A549 treated with GW870086 at 1 μM for 4 hours (cell line): ENCODE results near the gene ZSCAN5A. TPM values are rescaled to one million over a fixed set of nuclear protein-coding genes. Genes with fewer than 3 reads are reported as not detected.

Experiments used
- total RNA-seq: library from RNA; stranded (reverse); fragments of 200-300 nt; extraction: Qiagen RNA extraction; gene quantifications from 5 replicates; pipeline ENCODE4 v1.2.3, GENCODE V29; 2022; ENCODE audit warnings: low read depth

ZSCAN5A gene, protein sequence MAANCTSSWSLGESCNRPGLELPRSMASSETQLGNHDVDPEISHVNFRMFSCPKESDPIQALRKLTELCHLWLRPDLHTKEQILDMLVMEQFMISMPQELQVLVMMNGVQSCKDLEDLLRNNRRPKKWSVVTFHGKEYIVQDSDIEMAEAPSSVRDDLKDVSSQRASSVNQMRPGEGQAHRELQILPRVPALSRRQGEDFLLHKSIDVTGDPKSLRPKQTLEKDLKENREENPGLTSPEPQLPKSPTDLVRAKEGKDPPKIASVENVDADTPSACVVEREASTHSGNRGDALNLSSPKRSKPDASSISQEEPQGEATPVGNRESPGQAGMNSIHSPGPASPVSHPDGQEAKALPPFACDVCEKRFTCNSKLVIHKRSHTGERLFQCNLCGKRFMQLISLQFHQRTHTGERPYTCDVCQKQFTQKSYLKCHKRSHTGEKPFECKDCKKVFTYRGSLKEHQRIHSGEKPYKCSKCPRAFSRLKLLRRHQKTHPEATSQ
- 6.9 to 9.8 TPM (median 8.0 TPM) in 5 replicates for total RNA-seq

DNA sequence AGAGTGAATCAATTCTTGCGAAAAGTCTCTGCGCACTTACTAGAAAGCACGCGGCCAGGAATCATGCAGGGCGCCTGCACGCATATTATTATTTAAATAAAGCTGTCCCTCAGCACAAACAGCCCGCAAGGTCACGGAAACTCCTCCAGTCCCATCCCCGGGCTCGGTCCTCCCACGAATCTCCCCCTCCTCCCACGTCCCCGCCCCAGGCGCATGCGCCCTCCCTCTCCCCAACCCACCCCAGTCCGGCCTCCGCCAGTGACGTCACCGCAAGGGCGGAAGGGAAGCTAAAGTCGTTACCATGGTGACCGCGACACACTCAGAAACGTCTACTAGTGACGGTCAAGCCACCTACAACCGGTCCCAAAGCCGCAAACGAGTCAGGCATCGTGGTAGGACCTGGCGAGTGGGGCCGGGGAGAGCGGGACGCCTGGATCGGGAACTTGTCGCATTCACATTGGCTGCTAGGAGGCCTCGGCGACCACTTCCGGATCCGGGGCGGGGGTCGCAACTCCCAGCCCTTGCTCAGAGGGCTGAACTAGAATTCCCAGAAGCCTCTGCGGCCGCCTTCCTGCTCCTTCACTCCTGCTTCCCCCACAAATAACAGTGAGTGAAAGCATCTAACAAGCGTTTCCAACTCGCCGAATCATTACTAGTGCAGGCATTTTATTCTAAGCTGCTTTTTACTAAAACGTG, at the start of gene ZSCAN5A:
ZSCAN5A (minus strand) TSS at position 459 of the 696 bp plus-strand sequence. CDS start 89,793 bp downstream, outside the sequence.

GRCh38 chr19:56272161-56272798, 42.4 kb downstream of the ZSCAN5A start, which contains the start of gene EDDM13:
EDDM13 (plus strand) TSS chr19:56272748; CDS start chr19:56272835, 87 bp downstream.

GRCh38 chr19:56201973-56202372, 112.7 kb downstream of the ZSCAN5A start, which contains the start of gene ZSCAN5C:
ZSCAN5C (plus strand) TSS chr19:56202273; CDS start chr19:56205914, 3,641 bp downstream.

GRCh38 chr19:56197646-56198045, 117.0 kb downstream of the ZSCAN5A start, which contains the start of gene ZSCAN5B:
ZSCAN5B (minus strand) TSS chr19:56197783; CDS start chr19:56193052, 4,731 bp downstream.

GRCh38 chr19:56175861-56176307, 138.8 kb downstream of the ZSCAN5A start, which contains the start of gene GALP:
GALP (plus strand) TSS chr19:56176008; CDS start chr19:56177109, 1,101 bp downstream.

Other genes starting within 250 kb of the ZSCAN5A start
- 28.9 to 51.6 TPM (median 45.0 TPM) in 5 replicates for gene ZNF787, start 193.5 kb downstream of the ZSCAN5A start, total RNA-seq
- gene ZNF444, start 173.6 kb downstream of the ZSCAN5A start, total RNA-seq: 18.3 to 27.3 TPM (median 27.1 TPM) in 5 replicates
- gene GALP, start 138.8 kb downstream of the ZSCAN5A start, total RNA-seq: not detected in 5 replicates
- gene ZSCAN5B, start 117.1 kb downstream of the ZSCAN5A start, total RNA-seq: not detected in 5 replicates
- not detected in 5 replicates for gene ZSCAN5C, start 112.6 kb downstream of the ZSCAN5A start, total RNA-seq
- gene EDDM13, start 42.1 kb downstream of the ZSCAN5A start, total RNA-seq: not detected in 5 replicates
- gene ZNF582, start 78.7 kb upstream of the ZSCAN5A start, total RNA-seq: 0.70 to 1.4 TPM (median 1.1 TPM) in 5 replicates
- 1.7 to 2.9 TPM (median 2.3 TPM) in 5 replicates for gene ZNF583, start 89.5 kb upstream of the ZSCAN5A start, total RNA-seq
- gene ZNF667, start 162.5 kb upstream of the ZSCAN5A start, total RNA-seq: not detected in 5 replicates
- gene ZNF471, start 193.0 kb upstream of the ZSCAN5A start, total RNA-seq: 0.02 to 0.03 TPM (median 0.03 TPM) in 4 of 5 replicates, not detected in the other
- 3.1 to 4.4 TPM (median 3.5 TPM) in 5 replicates for gene ZFP28, start 224.1 kb upstream of the ZSCAN5A start, total RNA-seq